Suprapubic skin (tissue), 4 donors: ENCODE results near the gene BPIFB4.

Source experiments
- EP300 ChIP-seq: sonication (generic); formaldehyde crosslinking; IDR thresholded peaks from one replicate; pipeline ENCODE4 v1.6.1; 2017; ENCODE audit warnings: antibody characterized with exemption
- POLR2A ChIP-seq, 2 donors: fragments of 450-650 bp; IDR thresholded peaks; one replicate each; pipeline ENCODE4 v1.6.1; 2017; ENCODE audit warnings: antibody characterized with exemption in 2 of 2, mild to moderate bottlenecking in 2 of 2, moderate library complexity in 2 of 2
- POLR2AphosphoS5 ChIP-seq, 3 donors: sonication (generic); formaldehyde crosslinking; IDR thresholded peaks; one replicate each; pipeline ENCODE4 v1.6.1; 2017; ENCODE audit warnings: antibody characterized with exemption in 3 of 3
- TF ChIP-seq, protein P1 (sequence below), 2 donors: fragments of 200-600 bp in 1 of 2; fragments of 450-650 bp in 1 of 2; sonication (generic) in 1 of 2; IDR thresholded peaks; one replicate each; pipeline ENCODE4 v1.5.1; 2016 to 2019; ENCODE audit warnings: antibody characterized with exemption in 2 of 2, mild to moderate bottlenecking in 1 of 2, moderate library complexity in 1 of 2

DNA sequence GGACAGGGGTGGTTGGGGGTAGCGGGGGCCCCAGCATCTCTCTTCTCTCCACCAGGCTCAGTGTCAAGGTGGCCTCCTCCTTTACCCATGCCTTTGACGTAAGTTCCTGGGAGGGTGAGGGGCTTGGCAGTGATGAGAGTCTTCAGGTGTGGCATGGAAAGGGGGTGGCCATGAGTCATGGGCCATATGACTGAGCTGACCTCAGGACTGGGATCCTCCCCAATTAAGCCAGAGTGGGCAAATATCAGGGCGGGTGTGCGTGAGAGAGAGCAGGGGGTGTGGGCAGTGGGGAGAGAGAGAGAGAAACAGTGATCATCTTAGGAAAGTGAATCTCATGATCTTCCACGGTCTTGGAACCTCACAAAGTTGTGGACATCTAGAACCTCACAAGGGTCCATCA lies 8.2 kb upstream of the BPIFB4 start:
- TF ChIP-seq, protein P1, sequence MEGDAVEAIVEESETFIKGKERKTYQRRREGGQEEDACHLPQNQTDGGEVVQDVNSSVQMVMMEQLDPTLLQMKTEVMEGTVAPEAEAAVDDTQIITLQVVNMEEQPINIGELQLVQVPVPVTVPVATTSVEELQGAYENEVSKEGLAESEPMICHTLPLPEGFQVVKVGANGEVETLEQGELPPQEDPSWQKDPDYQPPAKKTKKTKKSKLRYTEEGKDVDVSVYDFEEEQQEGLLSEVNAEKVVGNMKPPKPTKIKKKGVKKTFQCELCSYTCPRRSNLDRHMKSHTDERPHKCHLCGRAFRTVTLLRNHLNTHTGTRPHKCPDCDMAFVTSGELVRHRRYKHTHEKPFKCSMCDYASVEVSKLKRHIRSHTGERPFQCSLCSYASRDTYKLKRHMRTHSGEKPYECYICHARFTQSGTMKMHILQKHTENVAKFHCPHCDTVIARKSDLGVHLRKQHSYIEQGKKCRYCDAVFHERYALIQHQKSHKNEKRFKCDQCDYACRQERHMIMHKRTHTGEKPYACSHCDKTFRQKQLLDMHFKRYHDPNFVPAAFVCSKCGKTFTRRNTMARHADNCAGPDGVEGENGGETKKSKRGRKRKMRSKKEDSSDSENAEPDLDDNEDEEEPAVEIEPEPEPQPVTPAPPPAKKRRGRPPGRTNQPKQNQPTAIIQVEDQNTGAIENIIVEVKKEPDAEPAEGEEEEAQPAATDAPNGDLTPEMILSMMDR (IDR thresholded peaks at IDR 0.05), result no peak
- no peak for TF ChIP-seq POLR2A (IDR thresholded peaks at IDR 0.05)
- no peak for TF ChIP-seq EP300
- no peak for TF ChIP-seq POLR2AphosphoS5 (IDR thresholded peaks at IDR 0.05)
